HG03432 (cell line): ENCODE measurements around the gene RALGAPA1.
"Not testable (repeated sequence)": the region's sequence is repeated elsewhere in the genome, so short reads cannot be mapped to it uniquely, and the experiment has no call there.

Source experiments
- ATAC-seq: cut with Tn5 transposase; IDR thresholded peaks from one replicate; pipeline ENCODE4 v1.9.1; 2021; ENCODE audit warnings: mild to moderate bottlenecking, moderate library complexity; ENCODE audit not compliant: unreplicated experiment

The RALGAPA1 gene

DNA sequence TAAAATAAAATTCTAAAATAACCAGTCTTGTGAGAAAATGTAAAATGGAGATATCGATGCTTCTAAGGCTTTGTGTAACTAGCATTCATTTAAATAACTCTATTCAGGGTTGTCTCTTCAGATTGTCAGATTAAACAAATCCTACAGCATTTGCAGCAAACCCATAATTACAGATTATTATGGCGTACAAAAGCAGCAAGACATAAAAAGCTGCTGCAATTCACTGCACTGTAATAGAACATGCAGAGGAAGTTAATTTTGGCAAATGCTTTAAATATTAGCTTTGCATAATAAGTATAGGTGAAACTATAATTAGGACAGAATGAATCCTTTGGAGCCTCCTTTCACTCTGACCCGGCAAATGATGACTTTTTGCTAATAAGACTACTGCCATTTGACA is 176.8 kb downstream of the RALGAPA1 start:
- ATAC-seq, result no peak

DNA sequence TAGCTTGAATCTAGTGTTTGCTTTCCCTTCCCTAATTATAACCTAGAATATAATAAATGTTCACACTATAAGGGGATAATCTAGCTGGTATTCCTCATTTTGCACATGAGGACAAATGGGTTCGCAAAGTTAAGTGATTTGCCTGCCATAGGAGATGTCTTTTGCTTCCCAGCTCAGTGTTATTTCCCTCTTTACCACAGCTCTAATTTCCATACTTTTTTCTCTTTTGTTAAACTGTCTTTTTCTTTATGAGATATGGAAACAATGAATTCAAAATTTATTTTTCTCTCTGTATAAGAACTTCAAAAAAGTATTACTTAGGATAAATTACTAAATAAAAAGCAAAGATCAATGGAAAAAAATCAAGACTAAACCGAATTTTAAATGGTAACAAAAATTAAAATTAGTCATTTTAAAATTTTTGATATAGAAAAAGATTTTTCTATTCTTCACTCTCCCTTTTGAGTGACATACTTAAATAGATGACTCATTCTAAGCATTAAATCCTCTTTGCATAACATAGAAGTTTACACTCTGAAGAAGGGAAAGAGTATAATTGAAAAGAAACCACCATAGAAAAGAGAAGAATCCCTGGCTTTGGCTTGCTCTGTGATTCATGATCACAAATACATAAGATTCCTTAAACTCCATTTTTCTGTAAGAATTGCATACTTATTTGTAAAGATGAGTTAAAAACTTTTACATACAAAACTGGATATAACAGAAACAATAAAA is 177.9 kb downstream of the RALGAPA1 start:
- ATAC-seq, result no peak

DNA sequence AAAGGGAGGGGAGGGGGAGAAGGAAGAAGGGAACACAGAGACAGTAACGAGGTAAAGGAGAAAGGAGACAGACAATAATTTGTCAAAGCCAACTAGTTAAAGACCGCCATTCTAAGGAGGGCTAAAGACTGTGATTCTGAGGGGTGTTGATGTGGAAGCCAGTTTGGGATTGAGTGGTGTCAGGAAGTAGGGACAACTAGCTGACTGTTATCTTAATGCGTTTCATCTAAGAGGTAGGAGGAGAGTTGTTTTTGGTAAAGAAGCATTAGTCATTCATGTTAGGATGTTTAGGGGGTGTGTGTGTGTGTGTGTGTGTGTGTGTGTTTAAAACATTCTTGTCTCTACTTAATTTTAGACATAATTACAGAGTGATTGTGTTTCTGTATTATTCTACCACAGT is 180.1 kb downstream of the RALGAPA1 start:
- ATAC-seq, result no peak

DNA sequence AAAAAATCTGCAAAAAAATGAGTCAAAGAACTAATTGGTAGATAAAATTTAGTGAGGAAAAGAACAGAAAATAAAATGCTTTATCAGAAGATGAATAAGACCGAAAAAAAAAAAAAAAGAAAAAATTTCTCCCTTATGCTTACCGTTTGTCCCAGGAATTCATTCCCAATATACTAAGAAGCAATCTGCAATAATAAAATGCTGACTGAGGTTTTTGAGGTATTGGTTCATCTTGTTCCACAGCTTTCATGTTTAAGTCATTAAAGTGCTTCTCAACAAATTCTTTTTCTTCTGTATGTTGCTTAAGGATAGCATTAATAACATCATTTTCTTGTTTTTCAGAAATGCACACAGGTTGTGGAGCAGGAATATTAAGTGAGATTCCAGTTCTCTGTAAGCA is 182.1 kb downstream of the RALGAPA1 start:
- not testable (repeated sequence) for ATAC-seq

- not testable (repeated sequence) for ATAC-seq
These were observed 187.1 kb downstream of the RALGAPA1 start for GRCh38 chr14:35621996-35622395.

DNA sequence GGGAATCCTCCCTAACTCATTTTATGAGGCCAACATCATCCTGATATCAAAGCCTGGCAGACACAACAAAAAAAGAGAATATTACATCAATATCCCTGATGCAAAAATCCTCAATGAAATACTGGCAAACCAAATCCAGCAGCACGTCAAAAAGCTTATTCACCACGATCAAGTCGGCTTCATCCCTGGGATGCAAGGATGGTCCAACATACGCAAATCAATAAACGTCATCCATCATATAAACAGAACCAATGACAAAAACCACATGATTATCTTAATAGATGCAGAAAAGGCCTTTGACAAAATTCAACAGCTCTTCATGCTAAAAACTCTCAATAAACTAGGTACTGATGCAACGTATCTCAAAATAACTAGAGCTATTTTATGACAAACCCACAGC is 189.1 kb downstream of the RALGAPA1 start:
- ATAC-seq, result not testable (repeated sequence)

GRCh38 chr14:35619461-35619860 is 189.6 kb downstream of the RALGAPA1 start:
- not testable (repeated sequence) for ATAC-seq

DNA sequence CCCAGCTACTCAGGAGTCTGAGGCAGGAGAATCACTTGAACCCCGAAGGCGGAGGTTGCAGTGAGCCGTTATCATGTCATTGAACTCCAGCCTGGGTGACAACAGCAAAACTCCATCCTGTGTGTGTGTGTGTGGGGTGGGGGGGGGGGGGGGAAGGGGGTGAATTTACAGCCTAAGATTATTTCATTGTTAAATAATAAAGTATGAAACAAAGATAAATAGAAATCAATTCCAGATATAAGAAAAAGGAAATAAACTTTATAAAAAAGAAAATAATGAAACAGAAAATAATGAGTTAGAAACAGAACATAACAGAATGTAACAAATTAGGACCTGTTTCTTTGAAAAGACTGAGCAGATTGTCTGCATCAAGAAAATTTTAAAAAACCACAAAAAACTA is 191.6 kb downstream of the RALGAPA1 start:
- ATAC-seq, result no peak

DNA sequence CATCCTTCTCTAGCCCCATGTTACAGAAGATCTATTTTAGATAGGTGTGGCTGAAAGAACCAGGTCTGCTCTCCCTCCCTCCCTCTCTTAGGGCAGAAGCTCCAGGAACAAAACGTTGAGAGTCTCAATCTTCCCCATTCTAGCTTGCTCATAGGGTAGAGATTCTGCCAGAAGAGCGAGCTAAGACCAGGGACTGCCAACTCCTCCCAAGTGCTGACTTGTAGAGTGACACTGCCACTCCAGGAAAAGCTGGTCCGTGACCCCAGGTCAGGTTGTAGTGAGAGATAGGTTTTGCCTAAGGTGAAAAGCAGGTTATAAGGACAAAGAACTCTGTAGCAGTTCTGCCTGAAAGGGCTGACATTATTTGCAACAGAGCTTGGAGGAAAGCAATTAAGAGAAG is 201.7 kb downstream of the RALGAPA1 start:
- ATAC-seq, result no peak

DNA sequence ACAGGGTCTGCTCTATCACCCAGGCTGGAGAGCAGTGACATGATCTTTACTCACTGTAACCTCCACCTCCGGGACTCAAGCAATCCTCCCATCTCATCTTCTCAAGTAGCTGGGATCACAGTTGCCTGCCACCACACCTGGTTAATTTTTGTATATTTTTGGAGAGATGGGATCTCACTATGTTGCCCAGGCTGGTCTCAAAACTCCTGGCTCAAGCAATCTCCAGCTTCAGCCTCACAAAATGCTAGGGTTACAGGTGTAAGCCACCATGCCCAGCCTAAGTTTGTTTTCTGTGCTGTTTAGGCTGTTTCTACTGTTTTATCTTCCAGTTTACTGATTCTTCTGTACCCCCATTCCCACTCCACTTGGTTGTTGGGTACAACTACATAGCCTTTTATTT is 208.8 kb downstream of the RALGAPA1 start:
- ATAC-seq, result no peak

DNA sequence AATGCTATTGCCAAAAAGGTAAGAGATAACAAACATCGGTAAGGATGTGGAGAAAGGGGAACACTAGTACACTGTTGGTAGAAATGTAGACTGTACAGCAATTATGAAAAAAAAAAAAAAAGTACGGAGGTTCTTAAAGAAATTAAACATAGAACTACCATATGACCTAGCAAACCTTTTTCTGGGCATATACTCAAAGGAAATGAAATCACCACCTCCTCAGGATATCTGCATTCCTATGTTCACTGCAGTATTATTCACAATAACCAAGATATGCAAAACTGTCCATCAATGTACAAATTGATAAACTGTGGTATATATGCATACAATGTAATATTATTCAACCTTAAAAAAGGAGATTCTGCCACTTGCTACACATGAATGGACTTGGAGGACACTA is 214.5 kb downstream of the RALGAPA1 start:
- ATAC-seq, result no peak

DNA sequence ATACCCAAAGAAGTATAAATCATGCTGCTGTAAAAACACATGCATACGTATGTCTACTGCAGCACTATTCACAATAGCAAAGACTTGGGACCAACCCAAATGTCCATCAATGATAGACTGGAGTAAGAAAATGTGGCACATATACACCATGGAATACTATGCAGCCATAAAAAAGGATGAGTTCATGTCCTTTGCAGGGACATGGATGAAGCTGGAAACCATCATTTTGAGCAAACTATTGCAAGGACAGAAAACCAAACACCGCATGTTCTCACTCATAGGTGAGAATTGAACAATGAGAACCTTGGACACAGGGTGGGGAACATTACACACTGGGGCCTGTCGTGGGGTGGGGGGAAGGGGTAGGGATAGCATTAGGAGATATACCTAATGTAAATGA is 221.7 kb downstream of the RALGAPA1 start:
- ATAC-seq, result not testable (repeated sequence)

- no peak for ATAC-seq
These were observed 230.5 kb downstream of the RALGAPA1 start for GRCh38 chr14:35578639-35579038.

- ATAC-seq, result no peak
These were observed 231.0 kb downstream of the RALGAPA1 start for GRCh38 chr14:35578135-35578534.

GRCh38 chr14:35576856-35577255 is 232.2 kb downstream of the RALGAPA1 start:
- ATAC-seq, result no peak

- ATAC-seq, result no peak
These were observed 232.8 kb downstream of the RALGAPA1 start for GRCh38 chr14:35576260-35576659.

GRCh38 chr14:35573911-35574310 is 235.2 kb downstream of the RALGAPA1 start:
- no peak for ATAC-seq

DNA sequence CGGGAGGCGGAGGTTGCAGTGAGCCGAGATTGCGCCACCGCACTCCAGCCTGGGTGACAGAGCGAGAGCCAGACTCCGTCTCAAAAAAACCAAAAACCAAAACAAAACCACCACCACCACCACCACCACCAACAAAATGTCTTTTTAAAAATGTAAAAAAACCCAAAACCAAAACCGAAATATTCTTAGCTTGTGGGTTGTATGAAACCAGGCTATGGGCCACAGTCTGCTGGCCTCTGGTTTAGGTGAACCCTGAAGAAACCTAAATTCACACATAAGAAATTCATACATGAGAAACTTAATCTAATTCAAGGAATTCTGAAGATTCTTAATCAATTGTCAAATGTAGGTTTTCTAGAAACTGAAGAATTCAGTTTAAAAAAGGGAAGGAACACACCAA is 237.5 kb downstream of the RALGAPA1 start:
- no peak for ATAC-seq

DNA sequence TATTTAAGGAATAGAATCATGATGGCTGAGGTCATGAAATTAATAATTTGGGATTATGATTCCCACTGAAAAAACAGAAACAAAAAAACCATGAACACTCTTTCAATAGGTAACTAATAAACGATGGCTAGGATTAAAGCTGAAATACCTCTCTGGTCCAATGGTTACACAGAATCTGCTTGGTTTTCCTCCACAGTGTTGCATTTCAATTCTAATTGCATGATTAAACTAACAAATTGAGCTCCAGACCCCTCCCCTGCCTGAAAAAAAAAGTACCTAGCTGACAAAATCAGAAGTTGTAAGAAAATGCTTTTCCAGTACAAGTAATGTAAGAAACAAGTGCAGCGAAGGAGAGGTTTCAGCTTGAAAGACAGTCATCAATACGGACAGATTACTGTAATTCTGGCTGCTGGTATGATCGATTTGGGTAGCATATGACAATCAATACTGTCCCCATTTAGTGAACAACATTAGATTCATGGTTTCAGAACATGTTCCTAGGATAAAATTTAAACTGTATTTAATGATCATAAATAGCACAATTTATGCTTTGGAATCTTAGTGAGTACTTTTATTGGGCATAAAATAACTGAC is 243.1 kb downstream of the RALGAPA1 start:
- no peak for ATAC-seq

- no peak for ATAC-seq
These were observed 250.4 kb downstream of the RALGAPA1 start for GRCh38 chr14:35558680-35559079.

- ATAC-seq, result no peak
These were observed 251.8 kb downstream of the RALGAPA1 start for GRCh38 chr14:35557221-35557747.

- ATAC-seq, result no peak
These were observed 252.5 kb downstream of the RALGAPA1 start for GRCh38 chr14:35556548-35556947.
